Activated CD8-positive, alpha-beta memory T cell treated with anti-CD3 and anti-CD28 coated beads for 36 hours (primary cell): Measurements from ENCODE around the gene STIMATE. TPM values are rescaled to one million over a fixed set of nuclear protein-coding genes. Genes with fewer than 3 reads are reported as not detected.

ENCODE experiments used
- CTCF ChIA-PET: fragments of 350-600 bp; sonication (Branson Sonifier 250); formaldehyde crosslinking; loops from one replicate; lab custom pipeline; 2021; ENCODE audit warnings: antibody characterized with exemption; lab: Charles Lee
- POLR2A ChIA-PET: fragments of 350-600 bp; sonication (Branson Sonifier 250); formaldehyde crosslinking; loops from one replicate; lab custom pipeline; 2021; ENCODE audit warnings: antibody characterized with exemption; lab: Charles Lee
- total RNA-seq, 2 experiments: library from RNA; stranded (reverse); gene quantifications; one replicate each; pipeline ENCODE4 v1.2.3, GENCODE V29; 2021

The STIMATE gene
- total RNA-seq, 2 experiments from 2014 or later = 36.1 to 39.8 TPM

DNA sequence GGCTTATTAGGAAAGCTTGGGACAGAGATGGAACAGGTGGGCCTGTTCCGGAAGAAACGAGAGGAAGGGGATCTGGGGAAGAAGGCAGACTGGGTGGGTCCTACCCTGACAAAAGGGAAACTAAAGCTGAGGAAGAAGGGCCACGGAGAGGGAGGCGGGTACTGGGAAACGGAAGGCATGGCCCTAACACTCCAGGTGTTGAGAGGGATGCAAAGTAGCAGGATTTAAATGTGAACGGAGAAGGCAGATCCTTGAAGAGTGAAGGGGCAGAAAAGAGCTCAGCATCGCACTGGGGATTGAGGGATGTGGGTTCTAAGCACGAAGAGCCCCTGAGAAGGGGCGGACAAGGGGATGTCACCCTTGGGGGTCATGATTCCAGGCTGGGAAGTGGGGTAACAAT is 735 bp downstream of the STIMATE start:
- CTCF ChIA-PET = no interaction called here
- POLR2A ChIA-PET = interaction anchor here (0.7 to 0.9 kb wide), 2 partner anchors 8 to 149 kb away, joined by 4 read pairs; partner anchors contain the start of gene SFMBT1

DNA sequence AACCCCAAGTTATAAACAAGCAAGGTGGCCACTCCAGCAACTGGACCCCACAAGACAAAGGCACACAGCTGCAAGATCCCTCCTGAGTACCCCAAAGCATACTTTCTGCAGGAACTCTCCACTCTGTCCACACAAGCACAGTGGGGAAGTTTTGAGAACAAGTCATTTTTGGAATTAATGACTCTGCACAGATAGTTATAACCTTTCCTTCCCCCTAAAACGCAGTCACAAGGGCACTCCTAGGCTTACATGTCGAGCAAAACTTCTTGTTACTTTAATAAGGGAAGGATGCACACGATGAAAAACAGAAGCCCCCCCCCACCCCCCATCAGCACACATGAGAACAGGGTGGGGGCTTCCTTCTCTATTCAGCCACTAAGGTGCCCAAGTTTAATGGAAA is 1.2 kb downstream of the STIMATE start:
- CTCF ChIA-PET = no interaction called here
- POLR2A ChIA-PET = interaction anchor here (0.5 to 1.4 kb wide), 3 partner anchors 9 to 150 kb away, joined by 3 to 7 read pairs (median 4); partner anchors contain the start of gene SFMBT1

DNA sequence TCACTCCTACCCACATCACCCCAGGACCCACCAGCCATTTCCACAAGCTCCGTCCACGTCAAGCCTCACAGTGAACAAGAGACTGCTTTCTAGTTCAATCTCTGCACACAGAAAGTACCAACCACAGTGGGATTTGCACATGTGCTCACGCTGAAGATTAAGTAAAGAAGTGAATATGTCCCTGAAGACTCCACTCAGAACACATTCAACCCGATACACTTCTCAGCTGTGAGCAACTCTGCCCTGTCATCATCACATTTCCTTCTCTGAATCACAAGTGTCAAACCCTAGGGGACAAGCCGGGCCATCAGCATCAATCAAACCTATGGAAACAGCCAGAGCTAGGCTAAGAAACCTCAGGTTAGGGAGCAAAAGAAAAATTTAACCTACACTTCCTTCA is 1.9 kb downstream of the STIMATE start:
- POLR2A ChIA-PET = interaction anchor here (0.5 to 1.4 kb wide), 2 partner anchors 51 to 150 kb away, joined by 3 to 7 read pairs; partner anchors contain the start of gene SFMBT1
- CTCF ChIA-PET = interaction anchor here (0.7 kb wide), 1 partner anchor 50 kb away, joined by 3 read pairs; no protein-coding TSS in a partner anchor

DNA sequence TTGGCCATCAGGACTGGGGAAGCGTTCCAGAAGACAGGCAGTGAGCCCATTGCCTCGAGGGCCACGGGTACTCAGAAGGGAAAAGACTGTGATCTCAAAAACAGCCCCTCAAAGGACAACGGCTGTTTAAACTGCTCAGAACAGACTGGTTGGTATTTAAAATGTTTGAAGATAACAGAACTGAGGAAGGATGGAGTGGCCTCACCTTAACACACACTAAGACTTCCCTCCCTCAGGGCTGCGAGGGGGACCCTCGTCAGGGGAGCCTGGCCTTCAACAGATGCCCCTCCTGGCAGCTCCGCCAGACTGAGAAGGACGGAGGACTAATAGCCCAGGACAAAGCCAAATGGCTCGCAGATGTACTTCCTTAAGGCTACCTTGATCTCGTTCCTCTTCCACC is 2.6 kb downstream of the STIMATE start:
- POLR2A ChIA-PET = interaction anchor here (1.4 kb wide), 1 partner anchor 151 kb away, joined by 7 read pairs; the partner anchor contains the start of gene SFMBT1
- CTCF ChIA-PET = no interaction called here

DNA sequence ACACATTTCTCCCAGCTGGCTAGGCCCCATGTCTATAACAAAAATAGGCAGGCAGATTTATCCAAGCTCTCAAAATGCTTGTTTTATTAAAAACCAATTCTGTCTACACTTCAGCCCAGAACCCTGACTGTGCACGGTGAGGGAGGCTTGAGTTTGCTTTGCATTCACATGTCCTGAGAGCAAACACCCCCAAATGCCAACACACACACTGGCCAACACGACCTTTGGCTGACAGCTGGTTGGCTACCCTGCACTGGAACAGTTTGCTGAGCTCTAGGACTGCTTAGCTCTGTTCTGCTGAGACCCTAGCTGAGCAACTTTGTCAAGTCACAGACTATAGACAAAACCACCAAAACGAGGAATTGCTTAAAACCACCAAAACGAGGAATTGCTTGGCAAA is 3.6 kb downstream of the STIMATE start:
- CTCF ChIA-PET = interaction anchor here (1.5 kb wide), 2 partner anchors 13 to 150 kb away, joined by 4 to 5 read pairs; no protein-coding TSS in a partner anchor
- POLR2A ChIA-PET = interaction anchor here (0.7 kb wide), 1 partner anchor 152 kb away, joined by 6 read pairs; the partner anchor contains the start of gene SFMBT1

GRCh38 chr3:52892625-52893311 is 4.6 kb downstream of the STIMATE start:
- POLR2A ChIA-PET = interaction anchor here (0.6 to 0.7 kb wide), 2 partner anchors 148 to 153 kb away, joined by 4 to 5 read pairs; partner anchors contain the start of gene SFMBT1
- CTCF ChIA-PET = interaction anchor here (1.0 to 1.5 kb wide), 3 partner anchors 9 to 151 kb away, joined by 3 to 5 read pairs (median 4); no protein-coding TSS in a partner anchor

- ChIA-PET CTCF (interaction anchor here (1.0 kb wide), 1 partner anchor 10 kb away, joined by 3 read pairs; no protein-coding TSS in a partner anchor), POLR2A (no interaction called here)
Measured at GRCh38 chr3:52892290-52892624, 5.1 kb downstream of the STIMATE start.

DNA sequence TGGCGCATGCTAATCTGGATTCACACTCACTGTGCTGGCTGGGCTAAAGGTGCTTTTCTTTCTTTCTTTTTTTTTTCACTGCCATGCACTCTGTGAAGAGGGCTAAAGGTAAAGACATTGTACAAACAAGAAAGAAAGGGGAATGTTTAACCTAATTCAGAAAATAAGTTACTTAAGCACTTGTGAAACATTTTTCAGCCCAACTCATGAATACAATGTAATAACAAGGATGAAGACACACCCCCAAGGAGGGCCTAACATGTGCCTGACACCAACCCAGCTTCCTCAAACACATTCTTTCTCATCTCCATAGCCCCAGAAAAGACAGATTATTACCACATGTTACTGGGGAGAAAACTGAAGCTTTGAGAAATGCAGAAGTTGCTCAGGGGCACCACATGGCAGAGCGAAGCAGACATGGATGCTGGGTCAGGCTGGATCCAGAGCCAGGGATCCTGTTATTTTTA is 5.7 kb downstream of the STIMATE start:
- POLR2A ChIA-PET = no interaction called here
- CTCF ChIA-PET = no interaction called here

GRCh38 chr3:52891164-52891563 is 6.2 kb downstream of the STIMATE start:
- POLR2A ChIA-PET = no interaction called here
- CTCF ChIA-PET = no interaction called here

DNA sequence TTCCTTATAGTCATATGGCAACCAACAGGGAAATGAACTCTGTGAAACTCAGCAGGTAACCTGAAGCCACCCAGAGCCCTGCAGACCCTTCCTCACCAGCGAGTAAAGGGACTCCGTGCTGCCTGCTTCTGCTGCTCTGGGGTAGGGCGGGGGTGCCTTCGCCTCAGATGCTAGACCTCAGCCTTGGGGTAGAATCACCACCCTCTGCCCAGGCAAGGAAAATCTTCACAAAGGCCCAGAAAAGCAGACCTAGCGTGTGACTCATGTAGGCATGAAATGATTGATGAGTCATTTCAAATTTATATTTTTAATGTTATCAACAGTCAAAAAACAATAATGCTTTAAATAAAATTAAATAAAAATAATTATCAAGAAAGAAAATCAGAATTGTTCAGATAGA is 6.6 kb downstream of the STIMATE start:
- CTCF ChIA-PET = no interaction called here
- POLR2A ChIA-PET = no interaction called here

DNA sequence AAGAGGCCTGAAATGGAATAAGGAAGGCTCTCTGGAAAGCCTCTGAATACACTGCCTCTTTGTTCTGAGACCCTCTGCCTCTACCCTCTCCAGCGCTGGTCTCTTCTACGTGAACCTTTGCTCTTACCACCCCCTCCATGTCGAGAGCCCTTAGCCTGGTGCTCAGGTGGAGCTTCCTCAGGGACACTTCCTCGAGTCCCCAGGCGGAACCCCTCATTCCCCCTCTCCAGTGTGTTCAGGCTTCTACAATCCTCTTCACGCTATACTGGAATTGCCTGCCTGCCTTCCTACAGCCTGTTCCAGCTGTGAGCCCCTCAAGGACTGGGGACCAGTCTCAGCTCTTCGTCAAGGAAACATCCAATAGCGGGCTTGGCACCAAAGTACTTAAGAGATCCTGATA is 7.4 kb downstream of the STIMATE start:
- CTCF ChIA-PET = interaction anchor here (0.6 kb wide), 1 partner anchor 30 kb away, joined by 3 read pairs; no protein-coding TSS in a partner anchor
- POLR2A ChIA-PET = interaction anchor here (0.6 kb wide), 1 partner anchor 50 kb away, joined by 3 read pairs; no protein-coding TSS in a partner anchor

GRCh38 chr3:52887166-52887565 is 10.2 kb downstream of the STIMATE start:
- POLR2A ChIA-PET = no interaction called here
- CTCF ChIA-PET = interaction anchor here (0.7 kb wide), 1 partner anchor 15 kb away, joined by 3 read pairs; no protein-coding TSS in a partner anchor

DNA sequence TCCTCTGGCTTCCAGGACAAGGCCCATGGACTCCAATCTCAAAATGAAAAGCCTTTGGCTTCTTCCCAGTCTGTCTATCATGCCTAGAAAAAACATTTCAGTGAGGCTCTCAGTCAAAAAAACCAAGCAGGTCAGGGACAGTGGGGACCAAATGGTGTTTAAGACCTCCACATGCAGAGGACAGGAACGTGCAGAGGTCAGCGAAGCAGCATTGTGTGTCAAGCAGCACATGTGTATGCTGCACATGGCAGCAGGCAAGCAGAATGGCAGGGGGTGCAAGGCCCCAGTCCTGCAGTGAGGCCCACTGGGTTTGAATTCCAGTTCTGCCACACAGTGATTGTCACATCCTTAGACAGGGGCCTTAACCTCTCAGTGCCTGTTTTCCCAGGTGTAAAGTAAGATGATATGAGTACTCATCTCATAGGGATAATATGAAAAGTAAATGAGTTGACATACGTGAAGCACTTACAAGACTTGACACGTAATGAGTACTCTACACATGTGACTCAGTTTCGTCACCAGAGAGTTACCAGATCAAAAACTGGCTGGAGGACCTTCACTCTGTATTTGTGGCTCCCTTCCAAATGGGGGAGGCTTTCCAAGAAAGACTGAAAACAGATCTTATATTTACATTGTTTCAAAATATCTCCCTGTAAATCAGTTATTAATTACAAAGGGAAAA is 11.2 kb downstream of the STIMATE start:
- CTCF ChIA-PET = no interaction called here

GRCh38 chr3:52882377-52882776 is 15.0 kb downstream of the STIMATE start:
- POLR2A ChIA-PET = no interaction called here
- CTCF ChIA-PET = interaction anchor here (0.6 to 1.3 kb wide), 2 partner anchors 156 to 163 kb away, joined by 3 read pairs; partner anchors contain the start of gene SFMBT1

More for the DNA sequence above, 11.2 kb downstream of the STIMATE start:
- POLR2A ChIA-PET = no interaction called here

DNA sequence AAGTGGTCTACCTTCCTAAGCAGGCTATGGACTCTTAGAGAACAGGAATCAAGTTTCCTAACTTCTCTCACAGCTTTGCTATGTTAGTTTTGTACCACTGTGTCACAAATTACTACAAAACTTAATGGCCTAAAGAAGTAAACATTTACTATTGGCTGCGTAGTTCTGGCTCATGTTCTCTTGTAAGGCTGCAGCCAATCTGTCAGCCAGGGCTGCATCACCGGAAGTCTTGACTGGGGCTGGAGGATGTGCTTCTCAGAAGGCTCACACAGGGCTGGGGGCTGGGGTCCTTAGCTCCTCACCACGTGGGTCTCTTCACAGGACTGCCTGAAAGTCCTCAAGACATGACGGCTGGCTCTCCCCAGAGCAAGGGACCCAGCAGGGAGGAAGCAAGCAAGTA is 15.5 kb downstream of the STIMATE start:
- POLR2A ChIA-PET = no interaction called here
- CTCF ChIA-PET = interaction anchor here (0.6 kb wide), 1 partner anchor 156 kb away, joined by 3 read pairs; no protein-coding TSS in a partner anchor

- POLR2A ChIA-PET = interaction anchor here (0.6 kb wide), 1 partner anchor 128 kb away, joined by 3 read pairs; no protein-coding TSS in a partner anchor
- CTCF ChIA-PET = interaction anchor here (0.8 to 1.5 kb wide), 3 partner anchors 11 to 29 kb away, joined by 3 to 5 read pairs (median 4); no protein-coding TSS in a partner anchor
Measured at GRCh38 chr3:52880474-52880873, 16.9 kb downstream of the STIMATE start.

DNA sequence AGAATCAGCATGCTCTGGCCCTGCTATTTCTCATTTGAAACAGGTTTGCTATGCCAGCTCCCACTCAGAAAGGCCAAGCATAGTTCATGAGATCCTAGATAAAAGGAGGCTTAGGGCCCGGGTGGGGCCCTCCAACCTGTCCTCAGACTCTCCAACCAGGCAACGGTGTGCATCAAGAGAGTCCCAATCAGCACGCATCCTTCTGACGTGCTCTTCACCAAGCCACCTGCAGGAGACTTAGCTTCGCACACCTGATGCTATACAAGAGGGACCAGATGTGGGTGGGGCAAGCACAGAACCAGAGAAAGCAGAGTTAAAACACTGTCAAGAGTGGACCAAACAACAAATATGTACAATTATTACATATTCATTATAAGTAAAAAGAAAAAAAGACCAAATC is 17.3 kb downstream of the STIMATE start:
- POLR2A ChIA-PET = interaction anchor here (0.6 kb wide), 1 partner anchor 128 kb away, joined by 3 read pairs; no protein-coding TSS in a partner anchor
- CTCF ChIA-PET = interaction anchor here (0.9 to 1.5 kb wide), 3 partner anchors 11 to 29 kb away, joined by 4 to 5 read pairs (median 4); no protein-coding TSS in a partner anchor

DNA sequence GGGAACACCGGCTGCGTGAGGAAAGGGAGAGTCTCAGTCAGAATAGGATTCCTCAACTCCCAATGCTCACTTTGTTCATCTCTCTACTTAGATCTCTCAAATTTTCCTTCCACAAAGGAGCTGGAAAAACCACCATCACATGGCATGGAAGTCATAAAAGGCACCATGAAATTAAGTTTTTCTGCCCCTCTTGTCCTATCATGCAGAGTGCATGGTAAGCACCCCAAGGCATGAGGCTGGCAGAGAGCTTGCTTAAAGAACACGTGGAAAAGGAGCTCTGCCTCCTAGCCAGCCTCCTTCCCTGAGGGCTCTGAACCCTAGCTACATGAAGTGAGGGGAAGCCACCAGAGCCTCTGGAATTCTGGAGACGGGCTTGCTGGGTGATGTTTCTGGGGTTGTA is 17.8 kb downstream of the STIMATE start:
- CTCF ChIA-PET = interaction anchor here (0.9 to 1.5 kb wide), 3 partner anchors 10 to 29 kb away, joined by 4 to 5 read pairs (median 4); no protein-coding TSS in a partner anchor

GRCh38 chr3:52879090-52879489 is 18.3 kb downstream of the STIMATE start:
- ChIA-PET CTCF (interaction anchor here (1.2 kb wide), 1 partner anchor 28 kb away, joined by 4 read pairs; no protein-coding TSS in a partner anchor), POLR2A (no interaction called here)

More for the DNA sequence above, 17.8 kb downstream of the STIMATE start:
- POLR2A ChIA-PET = no interaction called here
